Upper lobe of left lung (tissue), 6 donors: ENCODE data around the gene RPL37A. TPM values are rescaled to one million over a fixed set of nuclear protein-coding genes. Genes with fewer than 3 reads are reported as not detected.

Source experiments
- ATAC-seq, 2 donors: fragments of 200-7000 bp; cut with Tn5 transposase; one replicate each; pipeline ENCODE4 v1.9.1; 2022; ENCODE audit warnings: mild to moderate bottlenecking in 2 of 2, moderate library complexity in 2 of 2; ENCODE audit not compliant: low FRiP score in 2 of 2
- DNase-seq, 2 donors: peaks; one replicate each; pipeline ENCODE4 v3.0.0-alpha.2; 2019 to 2020
- H3K27ac ChIP-seq, 4 donors: fragments of 200-600 bp; sonication (generic); one replicate each; pipeline ENCODE4 v1.5.1; 2016 to 2019
- H3K27me3 ChIP-seq, 4 donors: fragments of 200-600 bp; sonication (generic); one replicate each; pipeline ENCODE4 v1.5.1; 2017 to 2019
- H3K36me3 ChIP-seq, 4 donors: fragments of 200-600 bp; sonication (generic); one replicate each; pipeline ENCODE4 v1.5.1; 2016 to 2019
- H3K4me1 ChIP-seq, 4 donors: fragments of 200-600 bp; sonication (generic); one replicate each; pipeline ENCODE4 v1.5.1; 2018 to 2019
- H3K4me3 ChIP-seq, 4 donors: fragments of 200-600 bp; sonication (generic); one replicate each; pipeline ENCODE4 v1.5.1; 2017 to 2019; ENCODE audit warnings: mild to moderate bottlenecking in 2 of 4, moderate library complexity in 1 of 4
- H3K9me3 ChIP-seq, 4 donors: fragments of 200-600 bp; sonication (generic); one replicate each; pipeline ENCODE4 v1.5.1; 2018 to 2019
- EP300 ChIP-seq, 4 donors: sonication (generic); formaldehyde crosslinking; IDR thresholded peaks; one replicate each; pipeline ENCODE4 v1.5.1; 2017; ENCODE audit warnings: antibody characterized with exemption in 4 of 4, control low read depth in 2 of 4
- POLR2A ChIP-seq, 4 donors: fragments of 450-650 bp; IDR thresholded peaks; one replicate each; pipeline ENCODE4 v1.5.1; 2016 to 2017; ENCODE audit warnings: antibody characterized with exemption in 4 of 4, mild to moderate bottlenecking in 2 of 4
- POLR2AphosphoS5 ChIP-seq, 2 donors: sonication (generic); formaldehyde crosslinking; IDR thresholded peaks; one replicate each; pipeline ENCODE4 v1.5.1; 2017; ENCODE audit warnings: antibody characterized with exemption in 2 of 2
- WGBS, 2 donors: methylation state at CpG; one replicate each; pipeline ENCODE4 v1.1.5; 2017 to 2018; 5-methylcytosine and 5-hydroxymethylcytosine counted together
- total RNA-seq, 6 donors: library from RNA; depleted of rRNA in 4 of 6; stranded (reverse); fragments of >200 nt in 4 of 6; gene quantifications; one replicate each; pipeline versions ENCODE4 v1.1.0 to v1.2.1, GENCODE V29; 2016 to 2021
- TF ChIP-seq, protein P1 (sequence below), 6 experiments: fragments of 450-650 bp in 4 of 6; fragments of 200-600 bp in 2 of 6; sonication (generic) in 2 of 6; IDR thresholded peaks; one replicate each; pipeline ENCODE4 v1.5.1; 2016 to 2019; ENCODE audit warnings: antibody characterized with exemption in 6 of 6
- donor health status: DM: no; HTN: no; CAD: no; lungs with moderate emphysema.
- donor health status: DM: no; HTN: yes; CAD: no; lungs with severe emphysema.

RPL37A gene
- total RNA-seq, 6 donors from 2014 or later: 694 to 2,232 (median 1,163) TPM

DNA sequence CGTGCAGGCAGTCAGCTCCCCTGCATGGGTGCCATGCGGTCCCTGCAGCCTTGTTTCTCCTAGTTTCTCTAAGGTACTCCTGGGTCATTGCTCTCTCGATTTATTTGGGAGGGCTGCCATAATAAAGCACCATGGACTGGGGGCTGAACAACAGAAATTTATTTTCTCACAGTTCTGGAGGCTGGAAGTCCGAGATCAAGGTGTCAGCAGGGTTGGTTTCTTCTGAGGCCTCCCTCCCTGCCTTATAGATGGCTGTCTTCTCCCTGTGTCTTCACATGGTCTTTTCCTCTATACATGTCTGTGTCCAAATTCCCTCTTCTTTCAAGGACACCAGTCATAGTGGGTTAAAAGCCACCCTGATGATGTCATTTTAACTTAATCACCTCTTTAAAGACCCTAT is 40.5 kb downstream of the RPL37A start:
- H3K4me1 ChIP-seq: peaks cover 20 to 39% (median 34%) of the 10 kb centered on the region in 4 donors
- H3K36me3 ChIP-seq: no peaks in the 10 kb centered on the region
- DNase-seq: no peak
- no peak overlapping the region for H3K27ac ChIP-seq
- WGBS, 2 donors: 93 to 95% methylated on average over 4 of the region's 4 CpGs
- no peaks in the 10 kb centered on the region for H3K27me3 ChIP-seq
- TF ChIP-seq EP300 (IDR thresholded peaks at IDR 0.05) (no peak), POLR2A (IDR thresholded peaks at IDR 0.05) (no peak), POLR2AphosphoS5 (IDR thresholded peaks at IDR 0.05) (no peak)
- TF ChIP-seq, protein P1, sequence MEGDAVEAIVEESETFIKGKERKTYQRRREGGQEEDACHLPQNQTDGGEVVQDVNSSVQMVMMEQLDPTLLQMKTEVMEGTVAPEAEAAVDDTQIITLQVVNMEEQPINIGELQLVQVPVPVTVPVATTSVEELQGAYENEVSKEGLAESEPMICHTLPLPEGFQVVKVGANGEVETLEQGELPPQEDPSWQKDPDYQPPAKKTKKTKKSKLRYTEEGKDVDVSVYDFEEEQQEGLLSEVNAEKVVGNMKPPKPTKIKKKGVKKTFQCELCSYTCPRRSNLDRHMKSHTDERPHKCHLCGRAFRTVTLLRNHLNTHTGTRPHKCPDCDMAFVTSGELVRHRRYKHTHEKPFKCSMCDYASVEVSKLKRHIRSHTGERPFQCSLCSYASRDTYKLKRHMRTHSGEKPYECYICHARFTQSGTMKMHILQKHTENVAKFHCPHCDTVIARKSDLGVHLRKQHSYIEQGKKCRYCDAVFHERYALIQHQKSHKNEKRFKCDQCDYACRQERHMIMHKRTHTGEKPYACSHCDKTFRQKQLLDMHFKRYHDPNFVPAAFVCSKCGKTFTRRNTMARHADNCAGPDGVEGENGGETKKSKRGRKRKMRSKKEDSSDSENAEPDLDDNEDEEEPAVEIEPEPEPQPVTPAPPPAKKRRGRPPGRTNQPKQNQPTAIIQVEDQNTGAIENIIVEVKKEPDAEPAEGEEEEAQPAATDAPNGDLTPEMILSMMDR (IDR thresholded peaks at IDR 0.05): no peak
- H3K9me3 ChIP-seq: no peaks in the 10 kb centered on the region
- no peak overlapping the region for H3K4me3 ChIP-seq
- ATAC-seq: no peak

DNA sequence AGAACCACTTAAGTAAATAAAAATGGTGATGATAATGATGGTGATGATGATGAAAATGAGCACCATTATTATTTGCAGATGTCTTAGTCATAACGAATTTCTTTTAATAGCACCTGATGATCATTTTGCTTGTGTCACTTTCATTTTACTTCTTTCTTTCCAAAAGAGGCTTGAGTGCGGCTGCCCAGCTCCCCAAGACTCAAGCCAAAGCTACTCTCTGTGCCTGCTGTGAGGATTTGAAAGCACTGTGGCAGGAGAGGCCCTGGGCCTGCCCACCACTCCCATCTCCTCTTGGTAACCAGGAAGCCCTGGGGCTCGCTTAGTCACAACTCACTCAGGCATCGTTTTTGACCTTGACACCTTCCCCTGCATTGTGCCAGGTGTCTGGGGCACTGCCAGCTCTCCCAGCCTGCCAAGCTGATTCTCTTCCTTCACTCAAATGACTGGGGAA is 41.2 kb downstream of the RPL37A start:
- Histone ChIP-seq H3K4me1 (peaks cover 20 to 34% (median 29%) of the 10 kb centered on the region in 4 donors), H3K9me3 (no peaks in the 10 kb centered on the region), H3K27me3 (no peaks in the 10 kb centered on the region), H3K4me3 (no peak overlapping the region), H3K36me3 (no peaks in the 10 kb centered on the region), H3K27ac (peak overlapping the region in 1 of 4 donors; percentile 39)
- ATAC-seq: no peak
- 35 to 53% methylated on average over 4 of the region's 4 CpGs for WGBS, 2 donors
- DNase-seq: peak in 1 of 2 donors; percentile 59
- TF ChIP-seq, protein P1 (IDR thresholded peaks at IDR 0.05): no peak
- TF ChIP-seq POLR2AphosphoS5 (IDR thresholded peaks at IDR 0.05) (no peak), POLR2A (IDR thresholded peaks at IDR 0.05) (no peak)

DNA sequence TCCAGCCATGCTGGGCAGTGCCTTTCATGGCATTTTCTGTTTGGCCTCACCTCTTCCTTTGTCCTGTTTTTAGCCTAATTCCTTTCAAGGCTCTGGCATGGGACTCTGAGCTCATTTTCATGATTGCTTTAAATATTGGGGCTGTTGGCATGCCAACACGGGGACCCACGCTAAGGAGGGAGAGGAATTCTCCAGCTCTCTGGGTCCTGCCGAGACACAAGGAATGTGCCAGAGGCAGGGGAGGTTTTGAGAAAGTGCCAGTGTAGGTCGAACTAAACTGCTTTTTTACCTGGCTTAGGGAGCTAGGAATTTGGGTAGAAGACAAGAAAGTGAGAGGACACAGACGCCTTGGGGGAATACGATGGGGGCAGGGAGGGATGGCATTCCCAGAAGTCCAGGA is 42.3 kb downstream of the RPL37A start:
- 79 to 82% methylated on average over 6 of the region's 6 CpGs for WGBS, 2 donors
- Histone ChIP-seq H3K9me3 (no peaks in the 10 kb centered on the region), H3K27ac (no peak overlapping the region), H3K36me3 (no peaks in the 10 kb centered on the region), H3K4me1 (peaks cover 14 to 23% (median 18%) of the 10 kb centered on the region in 4 donors), H3K27me3 (no peaks in the 10 kb centered on the region), H3K4me3 (no peak overlapping the region)
- no peak for TF ChIP-seq EP300 (IDR thresholded peaks at IDR 0.05)
- no peak for TF ChIP-seq POLR2AphosphoS5 (IDR thresholded peaks at IDR 0.05)
- TF ChIP-seq, protein P1 (IDR thresholded peaks at IDR 0.05): no peak
- TF ChIP-seq POLR2A (IDR thresholded peaks at IDR 0.05): no peak
- no peak for DNase-seq
- ATAC-seq: no peak

DNA sequence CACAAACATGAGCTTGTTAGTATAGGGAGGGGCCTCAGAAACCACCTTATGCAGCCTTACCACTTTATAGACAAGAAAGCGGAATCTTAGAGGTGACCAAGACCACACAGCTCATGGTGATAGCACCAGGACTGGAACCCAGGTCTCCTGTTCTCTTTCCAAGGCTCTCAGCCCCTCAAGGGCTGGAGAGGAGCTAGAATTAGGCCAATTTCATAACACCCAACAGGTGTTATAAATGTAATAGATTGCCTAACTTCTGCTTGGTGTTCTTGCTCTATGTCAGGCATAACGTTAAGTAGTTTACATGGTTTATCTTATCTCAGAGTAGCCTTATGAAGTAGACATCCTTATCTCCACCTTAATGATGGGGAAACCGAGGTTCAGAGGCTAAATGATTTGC is 42.9 kb downstream of the RPL37A start:
- TF ChIP-seq POLR2A (IDR thresholded peaks at IDR 0.05) (no peak), POLR2AphosphoS5 (IDR thresholded peaks at IDR 0.05) (no peak), EP300 (IDR thresholded peaks at IDR 0.05) (no peak)
- TF ChIP-seq, protein P1 (IDR thresholded peaks at IDR 0.05): no peak
- H3K4me1 ChIP-seq: peaks cover 8 to 17% (median 12%) of the 10 kb centered on the region in 4 donors
- no peak overlapping the region for H3K27ac ChIP-seq
- H3K27me3 ChIP-seq: no peaks in the 10 kb centered on the region
- DNase-seq: no peak
- no peaks in the 10 kb centered on the region for H3K36me3 ChIP-seq
- 73 to 75% methylated on average over 3 of the region's 3 CpGs for WGBS, 2 donors
- no peak overlapping the region for H3K4me3 ChIP-seq
- no peaks in the 10 kb centered on the region for H3K9me3 ChIP-seq
- ATAC-seq: no peak

DNA sequence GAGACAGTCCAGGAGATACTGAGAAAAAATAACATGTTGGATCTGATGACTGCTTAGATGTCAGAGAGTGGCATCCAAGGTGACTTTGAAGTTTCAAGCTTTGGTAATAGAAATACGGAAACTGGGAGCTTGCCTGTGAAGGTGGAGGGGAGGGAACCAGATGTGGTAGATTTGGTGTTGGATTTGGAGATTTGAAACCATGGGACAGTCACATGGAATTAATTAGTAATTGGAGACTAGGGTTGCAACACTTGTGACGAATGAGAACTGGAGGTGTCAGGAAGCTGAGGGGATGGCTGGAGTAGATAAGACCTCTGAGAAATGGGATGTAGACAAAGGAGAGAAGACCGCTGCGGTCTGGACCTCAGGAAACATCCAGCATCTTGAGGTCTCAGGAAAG is 46.7 kb downstream of the RPL37A start:
- TF ChIP-seq, protein P1 (IDR thresholded peaks at IDR 0.05): no peak
- TF ChIP-seq EP300 (IDR thresholded peaks at IDR 0.05) (no peak), POLR2AphosphoS5 (IDR thresholded peaks at IDR 0.05) (no peak), POLR2A (IDR thresholded peaks at IDR 0.05) (no peak)
- H3K27ac ChIP-seq: no peak overlapping the region
- WGBS, 2 donors: 55 to 59% methylated on average over 4 of the region's 4 CpGs

More for the DNA sequence above, 46.7 kb downstream of the RPL37A start:
- Histone ChIP-seq H3K36me3 (no peaks in the 10 kb centered on the region), H3K9me3 (no peaks in the 10 kb centered on the region), H3K27me3 (no peaks in the 10 kb centered on the region), H3K4me1 (peaks cover 0 to 3% (median under 1%) of the 10 kb centered on the region in 4 donors), H3K4me3 (no peak overlapping the region)
- DNase-seq: no peak
- ATAC-seq: no peak
